H1 (cell line): ENCODE data around the gene CDH6. TPM values are rescaled to one million over a fixed set of nuclear protein-coding genes. Genes with fewer than 3 reads are reported as not detected.

ENCODE experiments used
- CTCF ChIA-PET: fragments of 300-600 bp; sonication (Branson Sonifier 250); formaldehyde crosslinking; loops from one replicate; lab custom pipeline; 2021; ENCODE audit not compliant: partially characterized antibody; lab: Charles Lee
- POLR2A ChIA-PET: fragments of 300-600 bp; sonication (Branson Sonifier 250); formaldehyde crosslinking; loops from one replicate; lab custom pipeline; 2021; ENCODE audit warnings: inconsistent platforms; ENCODE audit not compliant: partially characterized antibody; lab: Charles Lee
- DNase-seq, 2 experiments: peaks; one replicate each; pipeline versions ENCODE4 v3.0.0 to v3.0.0-alpha.2; 2010 to 2022; ENCODE audit warnings: low spot score in 2 of 2, low read depth in 1 of 2, mixed read lengths in 1 of 2
- FAIRE-seq: peaks from 2 replicates; lab custom pipeline; 2011; peaks lifted over from hg19 to GRCh38; lab: Jason Lieb, UNC
- H2AFZ ChIP-seq: 2 replicates; pipeline ENCODE4 v1.8.1; 2012; ENCODE audit warnings: low read length, inconsistent platforms
- H2AK5ac ChIP-seq: 2 replicates; pipeline ENCODE4 v1.6.1; 2013; ENCODE audit warnings: low read depth, low read length
- H2BK120ac ChIP-seq: replicated peaks from 2 replicates; pipeline ENCODE3; 2013; ENCODE audit warnings: low read depth, low read length, inconsistent platforms
- H2BK12ac ChIP-seq: 2 replicates; pipeline ENCODE4 v1.6.1; 2013; ENCODE audit warnings: low read depth, low read length
- H2BK15ac ChIP-seq: 2 replicates; pipeline ENCODE4 v1.6.1; 2013; ENCODE audit warnings: low read length
- H2BK20ac ChIP-seq: 2 replicates; pipeline ENCODE4 v1.6.1; 2013; ENCODE audit warnings: low read length
- H2BK5ac ChIP-seq: 2 replicates; pipeline ENCODE4 v1.6.1; 2013; ENCODE audit warnings: low read depth, low read length
- H3K14ac ChIP-seq: 2 replicates; pipeline ENCODE4 v1.6.1; 2013; ENCODE audit warnings: inconsistent platforms; ENCODE audit not compliant: insufficient read length
- H3K18ac ChIP-seq: 2 replicates; pipeline ENCODE4 v1.6.1; 2013; ENCODE audit warnings: low read length; ENCODE audit errors: extremely low read depth
- H3K23ac ChIP-seq: 2 replicates; pipeline ENCODE4 v1.6.1; 2013; ENCODE audit warnings: inconsistent platforms; ENCODE audit not compliant: insufficient read length
- H3K23me2 ChIP-seq: 2 replicates; pipeline ENCODE4 v1.6.1; 2013; ENCODE audit warnings: low read depth, low read length
- H3K27ac ChIP-seq: 2 replicates; pipeline ENCODE4 v1.6.1; 2011; ENCODE audit warnings: low read depth, low read length, inconsistent platforms
- H3K27me3 ChIP-seq, 4 experiments: replicated peaks in 1 of 4; 1 replicate in 1 of 4; 2 replicates in 3 of 4; pipeline versions ENCODE4 v1.6.1 to v1.8.1; 2011 to 2013; ENCODE audit warnings: low read length in 3 of 4, mild to moderate bottlenecking in 3 of 4, inconsistent platforms in 2 of 4, mixed read lengths in 2 of 4, moderate library complexity in 1 of 4; ENCODE audit not compliant: control insufficient read depth in 3 of 4, insufficient read depth in 3 of 4; ENCODE audit errors: extremely low read depth in 1 of 4
- H3K36me3 ChIP-seq, 4 experiments: 2 replicates each; pipeline versions ENCODE4 v1.6.1 to v1.8.1; 2011 to 2013; ENCODE audit warnings: mild to moderate bottlenecking in 4 of 4, low read length in 3 of 4, moderate library complexity in 2 of 4, control low read depth in 1 of 4, inconsistent platforms in 1 of 4; ENCODE audit not compliant: insufficient read depth in 4 of 4, control insufficient read depth in 2 of 4
- H3K4ac ChIP-seq: replicated peaks from 2 replicates; pipeline ENCODE3; 2013; ENCODE audit warnings: low read length, low read depth, mixed read lengths, inconsistent platforms; ENCODE audit not compliant: insufficient read length
- H3K4me1 ChIP-seq, 4 experiments: replicated peaks in 1 of 4; 1 replicate in 1 of 4; 2 replicates in 3 of 4; pipeline versions ENCODE4 v1.6.1 to v1.8.1; 2011 to 2013; ENCODE audit warnings: low read length in 3 of 4, inconsistent platforms in 2 of 4, mixed read lengths in 1 of 4; ENCODE audit not compliant: insufficient read depth in 4 of 4, control insufficient read depth in 3 of 4
- H3K4me2 ChIP-seq, 2 experiments: 2 replicates each; pipeline versions ENCODE4 v1.6.1 to v1.8.1; 2011 to 2013; ENCODE audit warnings: low read depth in 2 of 2, low read length in 2 of 2, control low read depth in 1 of 2, inconsistent platforms in 1 of 2, mild to moderate bottlenecking in 1 of 2; ENCODE audit not compliant: insufficient read depth in 1 of 2
- H3K4me3 ChIP-seq, 4 experiments: fragments of 200-600, 300-600 bp in 1 of 4; sonication (generic), shearing (Covaris generic), sonication (Bioruptor Twin) in 1 of 4; 2 replicates each; pipeline versions ENCODE4 v1.5.1 to v1.8.1; 2011 to 2016; ENCODE audit warnings: low read length in 4 of 4, low read depth in 3 of 4, control low read depth in 2 of 4, inconsistent platforms in 2 of 4, mild to moderate bottlenecking in 2 of 4, mixed read lengths in 1 of 4, moderate library complexity in 1 of 4; ENCODE audit not compliant: insufficient read depth in 2 of 4; ENCODE audit errors: extremely low read depth in 1 of 4
- H3K56ac ChIP-seq: replicated peaks from 2 replicates; pipeline ENCODE3; 2013; ENCODE audit warnings: low read depth, mild to moderate bottlenecking, mixed read lengths, low read length, inconsistent platforms; ENCODE audit not compliant: insufficient read length
- H3K79me1 ChIP-seq: 2 replicates; pipeline ENCODE4 v1.6.1; 2013; ENCODE audit warnings: low read depth, low read length, control low read depth
- H3K79me2 ChIP-seq, 2 experiments: 2 replicates each; pipeline versions ENCODE4 v1.6.1 to v1.8.1; 2012 to 2013; ENCODE audit warnings: low read length in 2 of 2, mild to moderate bottlenecking in 2 of 2, inconsistent platforms in 1 of 2; ENCODE audit not compliant: insufficient read depth in 2 of 2, control insufficient read depth in 1 of 2
- H3K9ac ChIP-seq, 4 experiments: replicated peaks in 1 of 4; 1 replicate in 1 of 4; 2 replicates in 3 of 4; pipeline versions ENCODE4 v1.6.1 to v1.8.1; 2011 to 2013; ENCODE audit warnings: low read depth in 3 of 4, low read length in 3 of 4, control low read depth in 2 of 4, mild to moderate bottlenecking in 2 of 4, moderate library complexity in 2 of 4, inconsistent platforms in 1 of 4; ENCODE audit errors: extremely low read depth in 1 of 4
- H3K9me3 ChIP-seq, 2 experiments: 2 replicates each; pipeline versions ENCODE4 v1.6.1 to v1.8.1; 2012 to 2013; ENCODE audit warnings: mild to moderate bottlenecking in 2 of 2, moderate library complexity in 2 of 2, control low read depth in 1 of 2, inconsistent platforms in 1 of 2, low read depth in 1 of 2, low read length in 1 of 2, mixed read lengths in 1 of 2; ENCODE audit not compliant: insufficient read depth in 2 of 2
- H4K20me1 ChIP-seq, 2 experiments: replicated peaks in 1 of 2; 2 replicates each; pipeline versions ENCODE3 to v1.8.1; 2011 to 2013; ENCODE audit warnings: inconsistent platforms in 2 of 2, low read length in 2 of 2, mild to moderate bottlenecking in 1 of 2; ENCODE audit not compliant: insufficient read depth in 2 of 2, control insufficient read depth in 1 of 2
- H4K5ac ChIP-seq: 2 replicates; pipeline ENCODE4 v1.6.1; 2013; ENCODE audit warnings: low read length, low read depth, mixed read lengths, inconsistent platforms; ENCODE audit not compliant: insufficient read length
- H4K8ac ChIP-seq: 2 replicates; pipeline ENCODE4 v1.8.0; 2013; ENCODE audit warnings: mild to moderate bottlenecking, moderate library complexity, low read length, inconsistent platforms; ENCODE audit not compliant: insufficient read depth; ENCODE audit errors: extremely low read depth
- H4K91ac ChIP-seq: replicated peaks from 2 replicates; pipeline ENCODE3; 2013; ENCODE audit warnings: low read length, mixed read lengths, inconsistent platforms; ENCODE audit not compliant: insufficient read length
- ATF2 ChIP-seq: IDR thresholded peaks from 2 replicates; pipeline ENCODE4 v1.6.1; 2012; ENCODE audit warnings: low read length, inconsistent platforms
- SUZ12 ChIP-seq: fragments of 200-600 bp; sonication (generic); IDR thresholded peaks from 2 replicates; pipeline ENCODE4 v1.6.1; 2012; ENCODE audit warnings: mild to moderate bottlenecking, inconsistent platforms, low read length, moderate library complexity, mixed read lengths
- WGBS, 2 experiments: shearing (Covaris generic) in 1 of 2; methylation state at CpG; one replicate each; pipeline versions ENCODE4 v1.1.6 to v1.1.7; 2013 to 2015; ENCODE audit warnings: low lambda C conversion rate in 2 of 2, mixed read lengths in 2 of 2, inconsistent platforms in 1 of 2, low coverage in 1 of 2, missing lambda C conversion rate in 1 of 2; ENCODE audit not compliant: insufficient replicate concordance in 2 of 2, insufficient coverage in 1 of 2, insufficient read length in 1 of 2; ENCODE audit errors: extremely low coverage in 1 of 2, missing lambda C conversion rate in 1 of 2; 5-methylcytosine and 5-hydroxymethylcytosine counted together
- polyA plus RNA-seq, 7 experiments: library from polyadenylated mRNA; depleted of rRNA in 3 of 7; stranded (reverse) in 5 of 7; unstranded in 2 of 7; fragments of >200 nt in 5 of 7; fragments of 200-250 nt in 2 of 7; gene quantifications; 1 replicate in 5 of 7; 2 replicates in 1 of 7; 4 replicates in 1 of 7; pipeline versions ENCODE4 v1.2.1 to v1.2.3, GENCODE V29; 2011 to 2013; ENCODE audit warnings: missing spikeins in 2 of 7, mixed read lengths in 2 of 7
- total RNA-seq: library from RNA; stranded (reverse); fragmentation: NEBNext Ultra II Directional; extraction: Animal tissue kit (Norgen Biotek cat#: 25700); gene quantifications from 2 replicates; pipeline ENCODE4 v1.2.1, GENCODE V29; 2021

Gene CDH6
- total and polyA plus RNA-seq, 2 of the 8 experiments (the other 6 are each of a cell fraction or from before 2014, with no cell fraction given) = 1.4 to 1.9 TPM

- peaks cover 0 to 5% (median under 1%) of the 10 kb centered on the region in 4 experiments; a peak in 2 of 7 replicates for H3K4me1 ChIP-seq
- 92% methylated on average over 11 of the region's 11 CpGs; no CpG with 5 or more reads in 1 of the 2 experiments for whole genome bisulfite sequencing, 2 experiments
- no peaks in the 10 kb centered on the region for H3K36me3 ChIP-seq
- ChIA-PET CTCF (interaction anchor here (1.4 kb wide), 1 partner anchor 25 kb away, joined by 5 read pairs; no protein-coding TSS in a partner anchor), POLR2A (no interaction called here)
- H4K20me1 ChIP-seq = no peaks in the 10 kb centered on the region
- no peak overlapping the region for H3K23ac ChIP-seq
- no peak overlapping the region for H3K4ac ChIP-seq
- FAIRE-seq (no peak), DNase-seq (no peak)
- no peaks in the 10 kb centered on the region; the same call in 1 of the 2 replicates for H3K79me1 ChIP-seq
- H2BK15ac ChIP-seq = no peak overlapping the region
- H3K27me3 ChIP-seq = no peaks in the 10 kb centered on the region
- 0 out of 2 replicates have a peak overlapping the region, but pooled peaks have one; percentile 78 for H2BK12ac ChIP-seq
- no peak overlapping the region for H3K27ac ChIP-seq
- no peak overlapping the region for H3K4me2 ChIP-seq
- H3K79me2 ChIP-seq = no peaks in the 10 kb centered on the region
- no peak overlapping the region for H3K18ac ChIP-seq
- H3K9ac ChIP-seq = no peak overlapping the region
- H3K56ac ChIP-seq = no peak overlapping the region
- no peak overlapping the region for H3K14ac ChIP-seq
- no peak overlapping the region for H2AFZ ChIP-seq
- no peak overlapping the region for H2BK120ac ChIP-seq
- no peak overlapping the region for H4K5ac ChIP-seq
- TF ChIP-seq SUZ12 = no peak
- TF ChIP-seq ATF2 = no peak
- no peak overlapping the region for H2BK20ac ChIP-seq
- no peak overlapping the region for H2BK5ac ChIP-seq
- H3K4me3 ChIP-seq = no peak overlapping the region
- no peak overlapping the region for H2AK5ac ChIP-seq
- no peaks in the 10 kb centered on the region for H3K23me2 ChIP-seq
- no peak overlapping the region for H4K8ac ChIP-seq
- H3K9me3 ChIP-seq = no peaks in the 10 kb centered on the region; a peak in 1 of 4 replicates
- no peak overlapping the region for H4K91ac ChIP-seq
These were observed 163.6 kb downstream of the CDH6 start for GRCh38 chr5:31357038-31357437.
